ENCODE data around the gene WBP1.
A peak's percentile ranks its signal among the peaks of the same experiment; 100 is the strongest.

The WBP1 gene

DNA sequence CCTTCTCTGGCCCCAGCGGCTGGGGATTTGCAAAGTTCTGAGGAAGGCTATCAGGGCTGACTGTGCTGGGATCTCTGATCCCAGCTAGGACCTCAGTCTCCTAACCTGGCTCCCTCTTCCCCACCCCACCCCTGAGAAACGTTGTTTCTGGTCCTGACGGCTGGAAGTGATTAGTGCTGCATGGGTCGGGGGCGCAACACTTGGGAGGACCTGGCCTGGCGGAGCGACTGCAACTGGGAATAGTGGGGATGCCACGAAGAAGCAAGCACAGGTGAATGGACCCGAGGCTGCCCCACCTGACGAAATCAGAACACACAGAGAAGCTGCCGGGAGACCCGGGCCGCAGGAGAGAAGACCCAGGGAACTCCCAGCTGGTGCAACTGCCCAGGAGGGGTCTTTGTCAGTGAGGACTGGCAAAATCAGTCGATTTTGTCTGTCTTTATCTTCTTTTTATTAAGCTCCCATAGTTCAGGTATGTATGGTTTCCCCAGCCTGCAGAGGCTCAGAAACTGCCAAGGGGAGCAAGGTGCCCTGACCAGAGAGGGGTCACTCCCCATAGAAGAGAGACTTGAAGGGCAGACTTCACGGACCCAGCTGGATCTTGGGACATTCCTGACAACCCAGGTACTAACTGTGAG, 41.8 kb downstream of the WBP1 start:
- no peak for DNase-seq (ENCODE audit: extremely low read depth, insufficient read length)
- Histone ChIP-seq H3K4me3 (replicated peaks; ENCODE audit: low read depth, low read length) (no peak overlapping the region), H3K27me3 (replicated peaks; ENCODE audit: control insufficient read depth, insufficient read depth, low read length) (peaks cover 2% of the 10 kb centered on the region), H3K36me3 (ENCODE audit: control insufficient read depth, insufficient read depth, low read length) (no peaks in the 10 kb centered on the region; the same call in 1 of the 2 replicates)
- TF ChIP-seq, protein P1, sequence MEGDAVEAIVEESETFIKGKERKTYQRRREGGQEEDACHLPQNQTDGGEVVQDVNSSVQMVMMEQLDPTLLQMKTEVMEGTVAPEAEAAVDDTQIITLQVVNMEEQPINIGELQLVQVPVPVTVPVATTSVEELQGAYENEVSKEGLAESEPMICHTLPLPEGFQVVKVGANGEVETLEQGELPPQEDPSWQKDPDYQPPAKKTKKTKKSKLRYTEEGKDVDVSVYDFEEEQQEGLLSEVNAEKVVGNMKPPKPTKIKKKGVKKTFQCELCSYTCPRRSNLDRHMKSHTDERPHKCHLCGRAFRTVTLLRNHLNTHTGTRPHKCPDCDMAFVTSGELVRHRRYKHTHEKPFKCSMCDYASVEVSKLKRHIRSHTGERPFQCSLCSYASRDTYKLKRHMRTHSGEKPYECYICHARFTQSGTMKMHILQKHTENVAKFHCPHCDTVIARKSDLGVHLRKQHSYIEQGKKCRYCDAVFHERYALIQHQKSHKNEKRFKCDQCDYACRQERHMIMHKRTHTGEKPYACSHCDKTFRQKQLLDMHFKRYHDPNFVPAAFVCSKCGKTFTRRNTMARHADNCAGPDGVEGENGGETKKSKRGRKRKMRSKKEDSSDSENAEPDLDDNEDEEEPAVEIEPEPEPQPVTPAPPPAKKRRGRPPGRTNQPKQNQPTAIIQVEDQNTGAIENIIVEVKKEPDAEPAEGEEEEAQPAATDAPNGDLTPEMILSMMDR (IDR thresholded peaks at IDR 0.05; ENCODE audit: insufficient read depth, low read length, poor library complexity, severe bottlenecking), result no peak

- peaks cover 2% of the 10 kb centered on the region for H3K27me3 ChIP-seq (replicated peaks; ENCODE audit: control insufficient read depth, insufficient read depth, low read length)
- H3K4me3 ChIP-seq (replicated peaks; ENCODE audit: low read depth, low read length), result no peak overlapping the region
- DNase-seq (ENCODE audit: extremely low read depth, insufficient read length), result no peak
- peaks cover 1% of the 10 kb centered on the region for H3K36me3 ChIP-seq (ENCODE audit: control insufficient read depth, insufficient read depth, low read length)
- TF ChIP-seq, protein P1 (IDR thresholded peaks at IDR 0.05; ENCODE audit: insufficient read depth, low read length, poor library complexity, severe bottlenecking), result no peak
Measured at GRCh38 chr2:74500578-74500946, 42.3 kb downstream of the WBP1 start.

GRCh38 chr2:74501335-74502071, 43.3 kb downstream of the WBP1 start:
- TF ChIP-seq, protein P1 (IDR thresholded peaks at IDR 0.05; ENCODE audit: insufficient read depth, low read length, poor library complexity, severe bottlenecking), result no peak
- Histone ChIP-seq H3K4me3 (replicated peaks; ENCODE audit: low read depth, low read length) (no peak overlapping the region), H3K36me3 (ENCODE audit: control insufficient read depth, insufficient read depth, low read length) (peaks cover 4% of the 10 kb centered on the region), H3K27me3 (replicated peaks; ENCODE audit: control insufficient read depth, insufficient read depth, low read length) (peaks cover 2% of the 10 kb centered on the region)
- no peak for DNase-seq (ENCODE audit: extremely low read depth, insufficient read length)

DNA sequence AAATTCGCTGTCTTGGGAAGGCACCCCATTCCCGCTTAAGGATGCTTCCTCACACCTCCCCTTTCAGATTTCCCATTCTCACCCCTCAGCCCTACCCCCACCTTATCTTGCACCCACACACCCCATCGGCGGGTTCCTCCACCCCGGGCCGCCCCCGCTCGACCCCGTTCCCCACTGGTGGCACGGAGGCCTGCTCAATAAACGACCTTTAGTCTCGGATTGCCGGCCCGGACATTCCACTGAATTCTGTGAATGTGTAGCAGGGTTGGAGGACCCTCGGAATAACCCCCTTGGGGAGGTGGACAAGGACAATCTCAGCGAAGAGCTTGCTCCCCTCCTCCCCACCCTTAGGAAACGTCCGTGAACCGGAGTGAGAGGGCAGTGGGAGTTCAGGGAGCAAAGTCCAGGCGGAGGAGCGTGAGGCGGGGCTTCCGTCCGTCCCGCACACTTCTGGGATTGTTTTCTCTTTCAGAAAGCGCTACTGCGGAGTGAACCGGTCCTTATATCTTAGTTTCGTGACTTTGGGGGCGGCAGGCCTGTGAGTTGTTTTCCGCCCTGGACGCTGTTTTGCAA, 44.0 kb downstream of the WBP1 start:
- peaks cover 4% of the 10 kb centered on the region for H3K36me3 ChIP-seq (ENCODE audit: control insufficient read depth, insufficient read depth, low read length)
- H3K4me3 ChIP-seq (replicated peaks; ENCODE audit: low read depth, low read length), result peak overlapping the region; percentile 71
- TF ChIP-seq, protein P1 (IDR thresholded peaks at IDR 0.05; ENCODE audit: insufficient read depth, low read length, poor library complexity, severe bottlenecking), result no peak
- no peak for DNase-seq (ENCODE audit: extremely low read depth, insufficient read length)
- peaks cover 2% of the 10 kb centered on the region for H3K27me3 ChIP-seq (replicated peaks; ENCODE audit: control insufficient read depth, insufficient read depth, low read length)

- TF ChIP-seq, protein P1 (IDR thresholded peaks at IDR 0.05; ENCODE audit: insufficient read depth, low read length, poor library complexity, severe bottlenecking), result peak; percentile 69
- Histone ChIP-seq H3K27me3 (replicated peaks; ENCODE audit: control insufficient read depth, insufficient read depth, low read length) (peaks cover 2% of the 10 kb centered on the region), H3K36me3 (ENCODE audit: control insufficient read depth, insufficient read depth, low read length) (peaks cover 4% of the 10 kb centered on the region), H3K4me3 (replicated peaks; ENCODE audit: low read depth, low read length) (peak overlapping the region; percentile 71)
- peak; percentile 83 for DNase-seq (ENCODE audit: extremely low read depth, insufficient read length)
Measured at GRCh38 chr2:74502720-74503505, 44.7 kb downstream of the WBP1 start.

Measured in GM06990 (cell line).